IPS-18a (cell line): ENCODE data around the gene EPG5.

Experiments used
- H3K27ac ChIP-seq: one replicate; pipeline ENCODE4 v1.5.1; 2013; ENCODE audit warnings: low read length
- H3K27me3 ChIP-seq: one replicate; pipeline ENCODE4 v1.6.1; 2013; ENCODE audit warnings: mild to moderate bottlenecking, low read length; ENCODE audit not compliant: control insufficient read depth, insufficient read depth
- H3K36me3 ChIP-seq: one replicate; pipeline ENCODE4 v1.6.1; 2013; ENCODE audit warnings: low read depth, low read length; ENCODE audit not compliant: control insufficient read depth
- H3K4me1 ChIP-seq: one replicate; pipeline ENCODE4 v1.6.1; 2013; ENCODE audit warnings: low read depth, low read length; ENCODE audit not compliant: control insufficient read depth
- H3K4me3 ChIP-seq: one replicate; pipeline ENCODE4 v1.5.1; 2013; ENCODE audit warnings: low read length
- H3K9ac ChIP-seq: one replicate; pipeline ENCODE4 v1.6.1; 2013; ENCODE audit warnings: mild to moderate bottlenecking, low read length, moderate library complexity
- H3K9me3 ChIP-seq: one replicate; pipeline ENCODE4 v1.6.1; 2013; ENCODE audit warnings: low read depth, low read length; ENCODE audit not compliant: control insufficient read depth

The EPG5 gene

DNA sequence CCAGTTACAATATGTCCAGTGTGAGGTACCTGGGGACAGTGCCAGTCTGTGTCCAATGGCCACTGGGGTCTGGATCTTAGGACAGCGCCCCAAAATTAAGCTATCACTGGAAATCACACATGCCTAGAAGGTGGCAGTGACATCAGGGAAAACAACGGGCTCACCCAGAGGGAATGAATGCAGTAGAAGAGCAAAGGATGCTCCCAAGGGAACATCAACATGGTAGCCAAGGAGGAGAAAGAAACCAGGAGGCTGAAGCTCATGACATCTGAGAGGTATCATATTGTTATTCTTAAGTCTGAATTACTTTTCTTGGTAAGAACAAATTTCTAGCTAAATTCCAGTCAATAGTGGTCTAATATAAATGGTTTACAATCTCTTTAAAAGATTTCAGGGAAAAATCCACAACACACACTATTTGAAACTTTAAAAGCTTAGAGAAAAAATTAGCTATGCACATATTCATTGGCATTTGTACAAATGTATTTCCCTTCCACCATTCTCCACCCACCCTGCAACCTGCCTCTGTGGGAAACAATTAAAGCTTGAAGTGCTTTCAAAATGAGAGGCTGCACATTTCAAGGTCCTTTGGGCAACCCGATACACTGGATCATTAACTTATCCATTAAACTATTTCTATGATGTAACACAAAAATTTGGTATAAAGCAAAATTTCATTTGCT is 86.1 kb downstream of the EPG5 start:
- Histone ChIP-seq H3K4me3 (no peak overlapping the region), H3K4me1 (no peaks in the 10 kb centered on the region), H3K9ac (no peak overlapping the region), H3K36me3 (peaks cover 7% of the 10 kb centered on the region), H3K27ac (no peak overlapping the region), H3K27me3 (no peaks in the 10 kb centered on the region), H3K9me3 (no peaks in the 10 kb centered on the region)

- Histone ChIP-seq H3K27me3 (no peaks in the 10 kb centered on the region), H3K4me1 (no peaks in the 10 kb centered on the region), H3K4me3 (no peak overlapping the region), H3K27ac (no peak overlapping the region), H3K9ac (no peak overlapping the region), H3K36me3 (peaks cover 10% of the 10 kb centered on the region), H3K9me3 (no peaks in the 10 kb centered on the region)
These were observed 87.2 kb downstream of the EPG5 start for GRCh38 chr18:45879681-45880655.

DNA sequence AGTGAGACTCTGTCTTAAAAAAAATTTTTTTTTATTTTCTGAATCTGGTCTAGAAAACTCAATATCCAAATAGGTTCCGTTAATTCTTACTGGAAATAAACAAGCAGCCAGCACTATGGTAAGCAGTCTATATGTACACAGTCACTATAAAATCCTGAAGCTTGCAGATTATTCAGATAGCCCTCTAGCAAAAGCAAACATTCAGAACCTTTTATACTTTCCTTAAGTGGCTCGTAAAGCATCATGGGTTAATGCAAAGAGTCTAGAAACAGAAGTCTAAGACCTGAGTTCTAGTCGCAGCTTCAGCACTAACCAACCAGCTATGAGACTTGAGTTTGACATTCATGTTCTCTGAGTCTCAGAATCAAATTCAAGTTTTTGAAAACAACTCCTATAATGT is 89.7 kb downstream of the EPG5 start:
- Histone ChIP-seq H3K4me3 (no peak overlapping the region), H3K9ac (no peak overlapping the region), H3K27ac (no peak overlapping the region), H3K36me3 (peaks cover 18% of the 10 kb centered on the region), H3K4me1 (no peaks in the 10 kb centered on the region), H3K9me3 (no peaks in the 10 kb centered on the region), H3K27me3 (no peaks in the 10 kb centered on the region)

- H3K4me3 ChIP-seq = no peak overlapping the region
- peaks cover 18% of the 10 kb centered on the region for H3K36me3 ChIP-seq
- H3K27me3 ChIP-seq = no peaks in the 10 kb centered on the region
These were observed 91.0 kb downstream of the EPG5 start for GRCh38 chr18:45876161-45876560.

DNA sequence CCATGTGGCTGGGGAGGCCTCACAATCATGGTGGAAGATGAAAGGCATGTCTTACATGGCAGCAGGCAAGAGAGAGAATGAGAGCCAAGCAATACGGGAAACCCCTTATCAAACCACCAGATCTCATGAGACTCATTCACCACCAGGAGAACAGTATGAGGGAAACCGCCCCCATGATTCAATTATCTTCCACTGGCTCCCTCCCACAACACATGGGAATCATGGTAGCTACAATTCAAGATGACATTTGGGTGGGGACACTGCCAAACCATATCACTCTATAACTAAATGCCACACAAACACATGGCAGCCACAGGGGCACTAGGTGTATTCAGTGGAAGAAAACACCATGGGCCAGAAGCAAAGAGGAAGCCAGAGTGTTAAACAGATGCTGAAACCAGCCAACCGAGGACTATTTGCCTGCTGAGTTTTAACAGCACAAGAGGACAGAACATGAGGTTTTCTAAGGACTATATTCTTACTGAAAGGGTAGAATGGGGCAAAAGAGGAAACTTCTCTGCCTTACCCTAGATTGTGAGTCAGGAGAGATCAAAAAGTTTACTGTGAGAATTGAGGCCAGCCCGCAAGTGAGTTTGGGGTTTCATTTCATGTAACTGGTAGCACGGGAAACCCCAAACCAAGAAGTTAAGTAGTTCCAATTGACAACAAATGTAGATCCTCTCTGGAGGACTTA is 92.5 kb downstream of the EPG5 start:
- no peak overlapping the region for H3K9ac ChIP-seq
- peaks cover 18% of the 10 kb centered on the region for H3K36me3 ChIP-seq
- no peaks in the 10 kb centered on the region for H3K4me1 ChIP-seq
- no peaks in the 10 kb centered on the region for H3K9me3 ChIP-seq
- no peak overlapping the region for H3K27ac ChIP-seq
- no peaks in the 10 kb centered on the region for H3K27me3 ChIP-seq
- H3K4me3 ChIP-seq = no peak overlapping the region

More at GRCh38 chr18:45876161-45876560, 91.0 kb downstream of the EPG5 start:
- H3K9me3 ChIP-seq = no peaks in the 10 kb centered on the region
- H3K27ac ChIP-seq = no peak overlapping the region
- no peak overlapping the region for H3K9ac ChIP-seq
- no peaks in the 10 kb centered on the region for H3K4me1 ChIP-seq

DNA sequence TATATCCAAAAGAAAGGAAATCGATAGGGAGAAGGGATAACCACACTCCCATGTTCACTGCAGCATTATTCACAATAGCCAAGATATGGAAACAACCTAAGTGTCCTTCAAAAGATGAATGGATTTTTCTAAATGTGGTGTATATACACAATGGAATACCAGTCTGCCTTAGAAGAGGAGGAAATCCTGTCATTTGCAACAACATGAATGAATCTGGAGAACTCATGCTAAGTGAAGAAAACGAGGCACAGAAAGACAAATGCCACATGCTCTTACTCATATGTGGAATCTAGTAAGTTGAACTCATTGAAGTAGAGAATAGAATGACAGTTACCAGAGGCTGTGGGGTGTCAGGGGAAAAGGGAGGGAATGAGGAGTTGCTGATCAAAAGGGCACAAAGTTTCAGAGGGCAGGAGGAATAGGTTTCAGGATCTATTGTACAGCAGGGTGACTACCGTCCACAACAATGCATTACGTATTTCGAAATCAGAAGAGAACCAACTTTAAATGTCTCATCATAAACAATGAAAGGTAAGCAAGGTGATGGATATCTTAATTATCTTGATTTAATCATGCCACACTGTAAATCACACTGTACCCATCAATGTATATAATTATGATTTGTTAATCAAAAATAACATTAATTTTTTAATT is 95.6 kb downstream of the EPG5 start:
- no peaks in the 10 kb centered on the region for H3K9me3 ChIP-seq
- no peak overlapping the region for H3K4me3 ChIP-seq
- H3K27me3 ChIP-seq = no peaks in the 10 kb centered on the region
- H3K4me1 ChIP-seq = no peaks in the 10 kb centered on the region
- H3K36me3 ChIP-seq = peaks cover 20% of the 10 kb centered on the region
- no peak overlapping the region for H3K9ac ChIP-seq
- H3K27ac ChIP-seq = no peak overlapping the region

DNA sequence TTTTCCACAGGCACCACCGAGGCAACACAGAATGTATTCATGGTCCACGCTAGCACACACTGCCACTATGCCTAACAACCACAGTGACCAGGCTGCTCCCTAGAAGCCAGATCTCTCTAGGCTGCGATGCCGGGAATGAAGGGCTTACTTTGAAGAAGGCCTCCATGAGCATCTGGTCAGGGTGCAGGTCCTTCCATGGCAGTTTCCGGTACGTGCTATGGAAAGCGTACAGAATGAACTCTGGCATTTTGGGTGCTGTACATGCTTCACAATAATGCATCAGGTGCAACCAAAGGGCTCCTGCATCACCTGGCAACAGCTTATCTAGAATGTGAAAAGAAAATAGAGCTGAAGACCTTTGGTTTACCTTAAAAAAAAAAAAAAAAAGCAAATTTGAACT is 96.7 kb downstream of the EPG5 start:
- H3K4me1 ChIP-seq = no peaks in the 10 kb centered on the region
- H3K4me3 ChIP-seq = no peak overlapping the region
- no peak overlapping the region for H3K27ac ChIP-seq
- H3K36me3 ChIP-seq = peaks cover 25% of the 10 kb centered on the region
- no peaks in the 10 kb centered on the region for H3K9me3 ChIP-seq
- H3K27me3 ChIP-seq = no peaks in the 10 kb centered on the region
- no peak overlapping the region for H3K9ac ChIP-seq

- H3K4me3 ChIP-seq = no peak overlapping the region
- no peaks in the 10 kb centered on the region for H3K4me1 ChIP-seq
- no peaks in the 10 kb centered on the region for H3K27me3 ChIP-seq
- no peaks in the 10 kb centered on the region for H3K9me3 ChIP-seq
- no peak overlapping the region for H3K27ac ChIP-seq
- H3K36me3 ChIP-seq = peaks cover 36% of the 10 kb centered on the region
- H3K9ac ChIP-seq = no peak overlapping the region
These were observed 101.7 kb downstream of the EPG5 start for GRCh38 chr18:45865466-45865865.

DNA sequence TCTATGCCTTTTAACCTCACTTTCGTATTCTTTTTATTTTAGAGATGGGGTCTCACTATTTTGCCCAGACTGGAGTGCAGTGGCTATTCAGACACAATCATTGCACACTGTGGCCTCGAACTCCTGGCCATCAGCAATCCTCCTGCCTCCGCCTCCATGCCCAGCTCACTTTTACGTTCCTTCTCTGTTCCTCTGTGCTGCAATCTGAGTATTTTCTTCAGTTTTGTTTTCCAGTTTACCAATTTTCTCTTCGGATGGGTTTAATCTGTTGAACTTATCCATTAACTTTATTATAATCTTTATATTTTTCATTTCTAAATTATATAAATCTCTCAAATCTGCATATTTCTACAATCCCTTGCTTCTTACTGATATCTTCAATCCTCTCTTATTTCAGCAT is 103.0 kb downstream of the EPG5 start:
- H3K9ac ChIP-seq = no peak overlapping the region
- H3K4me1 ChIP-seq = no peaks in the 10 kb centered on the region
- no peaks in the 10 kb centered on the region for H3K27me3 ChIP-seq
- H3K9me3 ChIP-seq = no peaks in the 10 kb centered on the region
- H3K36me3 ChIP-seq = peaks cover 44% of the 10 kb centered on the region
- no peak overlapping the region for H3K27ac ChIP-seq
- H3K4me3 ChIP-seq = no peak overlapping the region

GRCh38 chr18:45863469-45863868 is 103.7 kb downstream of the EPG5 start:
- Histone ChIP-seq H3K27me3 (no peaks in the 10 kb centered on the region), H3K27ac (no peak overlapping the region), H3K4me3 (no peak overlapping the region), H3K9ac (no peak overlapping the region), H3K4me1 (no peaks in the 10 kb centered on the region), H3K9me3 (no peaks in the 10 kb centered on the region), H3K36me3 (peaks cover 50% of the 10 kb centered on the region)

GRCh38 chr18:45861926-45862325 is 105.2 kb downstream of the EPG5 start:
- H3K4me1 ChIP-seq = no peaks in the 10 kb centered on the region
- no peaks in the 10 kb centered on the region for H3K27me3 ChIP-seq
- peaks cover 53% of the 10 kb centered on the region for H3K36me3 ChIP-seq
- no peak overlapping the region for H3K27ac ChIP-seq
- no peak overlapping the region for H3K9ac ChIP-seq
- no peaks in the 10 kb centered on the region for H3K9me3 ChIP-seq
- no peak overlapping the region for H3K4me3 ChIP-seq
